Esophagus muscularis mucosa (tissue), 4 donors: ENCODE results near the gene WNT11. TPM values are rescaled to one million over a fixed set of nuclear protein-coding genes. Genes with fewer than 3 reads are reported as not detected.

Experiments used
- DNase-seq: peaks from one replicate; pipeline ENCODE4 v3.0.0-alpha.2; 2017; ENCODE audit errors: extremely low spot score
- H3K27ac ChIP-seq, 4 donors: fragments of 200-600 bp; sonication (generic); replicated peaks in 1 of 4; 1 replicate in 3 of 4; 2 replicates in 1 of 4; pipeline ENCODE4 v1.5.1; 2016 to 2019; ENCODE audit warnings: mild to moderate bottlenecking in 1 of 4
- H3K27me3 ChIP-seq, 4 donors: fragments of 200-600 bp; sonication (generic); one replicate each; pipeline versions ENCODE4 v1.5.1 to v1.6.0; 2016 to 2019
- H3K36me3 ChIP-seq, 4 donors: fragments of 200-600 bp; sonication (generic); one replicate each; pipeline ENCODE4 v1.5.1; 2016 to 2019
- H3K4me1 ChIP-seq, 4 donors: fragments of 200-600 bp; sonication (generic); one replicate each; pipeline ENCODE4 v1.5.1; 2016 to 2019
- H3K4me3 ChIP-seq, 4 donors: fragments of 200-600 bp; sonication (generic); 1 replicate in 2 of 4; 2 replicates in 2 of 4; pipeline ENCODE4 v1.5.1; 2016 to 2019; ENCODE audit warnings: mild to moderate bottlenecking in 4 of 4, moderate library complexity in 1 of 4
- H3K9me3 ChIP-seq, 4 donors: fragments of 200-600 bp; sonication (generic); 1 replicate in 3 of 4; 2 replicates in 1 of 4; pipeline ENCODE4 v1.5.1; 2016 to 2019
- CTCF ChIP-seq, 3 experiments: fragments of 200-600 bp in 2 of 3; fragments of 450-650 bp in 1 of 3; sonication (generic) in 2 of 3; IDR thresholded peaks; one replicate each; pipeline ENCODE4 v1.5.1; 2017 to 2019; ENCODE audit warnings: antibody characterized with exemption in 3 of 3, mild to moderate bottlenecking in 2 of 3, moderate library complexity in 1 of 3
- EP300 ChIP-seq: sonication (generic); formaldehyde crosslinking; IDR thresholded peaks from one replicate; pipeline ENCODE4 v1.6.1; 2017; ENCODE audit warnings: antibody characterized with exemption
- POLR2A ChIP-seq: fragments of 450-650 bp; IDR thresholded peaks from one replicate; pipeline ENCODE4 v1.6.1; 2017; ENCODE audit warnings: antibody characterized with exemption, moderate library complexity, mild to moderate bottlenecking, low read depth
- POLR2AphosphoS5 ChIP-seq, 2 donors: sonication (generic); formaldehyde crosslinking; IDR thresholded peaks; one replicate each; pipeline ENCODE4 v1.6.1; 2017; ENCODE audit warnings: antibody characterized with exemption in 2 of 2
- WGBS: methylation state at CpG from one replicate; pipeline ENCODE4 v1.1.5; 2018; 5-methylcytosine and 5-hydroxymethylcytosine counted together
- intact Hi-C: fragments of 100-400 bp; cut with DNase I; formaldehyde crosslinking; loops from one replicate; pipeline ENCODE4 v1.15.1; 2023
- total RNA-seq, 4 donors: library from RNA; depleted of rRNA; stranded (reverse); fragments of >200 nt; gene quantifications; one replicate each; pipeline versions ENCODE4 v1.1.0 to v1.2.1, GENCODE V29; 2016

Gene WNT11
- total RNA-seq, 4 donors from 2014 or later = 3.7 to 11.0 (median 7.7) TPM

DNA sequence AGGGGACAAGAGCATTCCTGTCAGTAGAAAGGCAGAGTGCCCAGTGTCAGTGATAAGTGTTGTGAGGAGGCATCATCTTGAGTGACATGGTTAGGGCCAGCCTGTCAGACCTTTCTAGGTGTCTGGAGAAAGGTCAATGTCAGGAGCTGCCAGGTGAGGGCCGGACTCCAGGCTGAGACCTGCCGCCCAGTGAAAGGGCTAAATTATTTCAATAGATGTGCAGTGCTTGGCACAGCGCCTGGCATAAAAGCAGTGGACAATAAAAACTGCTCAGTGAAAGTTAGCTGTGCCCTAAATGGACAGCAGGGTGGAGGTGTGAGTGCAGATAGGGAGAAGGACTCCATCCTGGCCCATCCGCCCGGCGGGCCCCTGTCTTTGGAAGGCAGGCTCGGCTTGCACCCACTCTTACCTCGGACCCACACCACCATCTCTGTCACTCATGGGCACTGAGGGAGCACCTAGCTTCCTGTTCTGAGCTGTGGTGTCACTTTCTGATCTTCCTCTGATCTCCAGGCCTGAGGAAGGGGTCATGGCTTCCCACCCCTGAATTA, 23.5 kb upstream of the WNT11 start:
- TF ChIP-seq CTCF (IDR thresholded peaks at IDR 0.05) = no peak
- no peak for TF ChIP-seq POLR2AphosphoS5 (IDR thresholded peaks at IDR 0.05)
- no peak for TF ChIP-seq EP300
- no peak for TF ChIP-seq POLR2A
- Histone ChIP-seq H3K27me3 (no peaks in the 10 kb centered on the region), H3K36me3 (no peaks in the 10 kb centered on the region), H3K4me1 (peaks cover 8 to 14% (median 12%) of the 10 kb centered on the region in 4 donors), H3K27ac (no peak overlapping the region), H3K4me3 (no peak overlapping the region), H3K9me3 (no peaks in the 10 kb centered on the region)
- intact Hi-C loops = no loop called here
- WGBS = 94% methylated on average over 8 of the region's 8 CpGs
- DNase-seq = no peak

DNA sequence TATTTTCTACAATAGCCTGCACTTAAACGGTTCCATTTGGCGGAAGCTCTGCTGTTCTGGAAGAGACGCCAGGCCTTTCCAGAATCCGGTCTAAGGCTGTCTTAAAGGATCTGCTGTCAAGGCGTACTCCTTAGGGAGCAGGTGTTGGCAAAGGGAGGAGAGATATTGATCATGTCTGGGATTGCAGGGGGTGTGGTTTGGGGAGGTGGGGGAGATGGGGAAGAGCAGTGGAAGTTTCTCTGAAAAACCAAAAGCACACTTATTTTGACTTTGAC, 22.5 kb upstream of the WNT11 start:
- peaks cover 0 to 4% (median 3%) of the 10 kb centered on the region in 4 donors for H3K4me1 ChIP-seq
- H3K9me3 ChIP-seq = no peaks in the 10 kb centered on the region
- no peak for DNase-seq
- WGBS = 82% methylated on average over 5 of the region's 5 CpGs
- no peaks in the 10 kb centered on the region for H3K36me3 ChIP-seq
- H3K4me3 ChIP-seq = no peak overlapping the region
- no peak for TF ChIP-seq EP300
- no peak for TF ChIP-seq CTCF (IDR thresholded peaks at IDR 0.05)
- no peak for TF ChIP-seq POLR2A
- no peak for TF ChIP-seq POLR2AphosphoS5 (IDR thresholded peaks at IDR 0.05)
- H3K27ac ChIP-seq = no peak overlapping the region
- H3K27me3 ChIP-seq = no peaks in the 10 kb centered on the region
- intact Hi-C loops = no loop called here

- 81% methylated on average over 13 of the region's 15 CpGs for WGBS
- no peak overlapping the region for H3K4me3 ChIP-seq
- no peaks in the 10 kb centered on the region for H3K9me3 ChIP-seq
- DNase-seq = no peak
- intact Hi-C loops = no loop called here
- H3K4me1 ChIP-seq = no peaks in the 10 kb centered on the region
- no peak overlapping the region for H3K27ac ChIP-seq
- no peaks in the 10 kb centered on the region for H3K27me3 ChIP-seq
- H3K36me3 ChIP-seq = no peaks in the 10 kb centered on the region
- TF ChIP-seq CTCF (IDR thresholded peaks at IDR 0.05) = no peak
- TF ChIP-seq POLR2AphosphoS5 (IDR thresholded peaks at IDR 0.05) = no peak
- no peak for TF ChIP-seq EP300
- TF ChIP-seq POLR2A = no peak
Observed at GRCh38 chr11:76228071-76228874, 22.0 kb upstream of the WNT11 start.

GRCh38 chr11:76226626-76227025, 20.3 kb upstream of the WNT11 start:
- H3K9me3 ChIP-seq = no peaks in the 10 kb centered on the region
- intact Hi-C loops = no loop called here
- H3K4me1 ChIP-seq = no peaks in the 10 kb centered on the region
- DNase-seq = no peak
- H3K27me3 ChIP-seq = no peaks in the 10 kb centered on the region
- no peak overlapping the region for H3K27ac ChIP-seq
- no peaks in the 10 kb centered on the region for H3K36me3 ChIP-seq
- no peak overlapping the region for H3K4me3 ChIP-seq
- WGBS = 96% methylated on average over 3 of the region's 3 CpGs
- TF ChIP-seq POLR2A (no peak), CTCF (IDR thresholded peaks at IDR 0.05) (no peak), POLR2AphosphoS5 (IDR thresholded peaks at IDR 0.05) (no peak), EP300 (no peak)
